SHP77 treated with DMSO at 0.1 percent for 48 hours (cell line): ENCODE measurements around the gene DCAF8.

Experiments
- DNase-seq: peaks from one replicate; lab custom pipeline; 2025; lab: John Stamatoyannopoulos, UW

The DCAF8 gene

DNA sequence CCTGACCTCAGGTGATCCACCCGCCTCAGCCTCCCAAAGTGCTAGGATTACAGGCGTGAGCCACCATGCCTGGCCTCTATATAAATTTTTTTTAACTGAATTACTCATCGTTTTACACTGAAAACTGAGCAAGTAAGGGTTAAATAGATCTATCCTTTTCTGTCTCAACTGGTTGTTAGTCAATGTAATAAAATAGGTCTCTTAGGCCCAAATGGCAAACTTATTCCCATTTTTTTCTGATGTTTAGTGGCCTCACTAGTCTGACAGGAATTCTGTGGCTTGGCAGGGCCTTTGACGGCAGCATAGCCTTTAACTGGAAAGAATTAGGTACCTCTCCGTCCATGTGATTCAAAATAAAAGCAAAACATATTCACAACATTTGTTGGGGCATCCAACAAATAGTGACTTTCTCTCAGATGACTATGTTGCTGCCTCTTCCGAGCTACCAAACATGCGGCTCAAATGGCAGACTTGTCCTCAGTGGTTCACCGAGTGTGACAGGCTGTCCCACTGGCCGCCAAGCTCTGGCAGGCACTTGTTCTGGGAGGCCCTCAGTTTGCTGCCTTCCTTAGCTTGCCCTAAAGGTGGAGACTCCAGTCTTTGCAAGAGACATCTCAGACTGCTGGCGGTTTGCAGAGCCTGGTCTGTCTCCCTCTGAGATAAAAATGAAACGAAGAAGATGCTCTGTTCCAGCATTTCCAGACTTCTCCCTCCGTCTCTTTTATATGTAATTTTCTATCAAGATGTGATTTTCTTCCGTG, 93.6 kb downstream of the DCAF8 start:
- DNase-seq: no peak

DNA sequence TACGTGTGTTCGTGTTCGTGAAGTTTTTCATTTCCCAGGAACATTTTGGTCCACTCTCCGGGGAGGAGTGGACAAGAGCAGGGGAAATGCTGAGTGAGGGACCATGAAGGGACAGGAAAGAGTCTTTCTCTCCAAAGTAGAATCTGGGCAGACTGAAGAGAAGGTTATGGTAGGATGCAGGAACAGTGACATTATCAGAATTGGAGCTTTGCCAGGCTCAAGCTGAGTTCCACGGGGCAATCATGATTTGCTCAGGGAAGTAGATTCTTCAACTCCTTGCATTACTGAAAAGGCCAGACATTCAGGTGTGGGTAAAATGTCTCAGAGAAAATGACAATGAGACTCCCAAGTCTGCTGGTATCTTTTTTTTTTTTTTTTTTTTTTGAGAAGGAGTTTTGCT, 94.3 kb downstream of the DCAF8 start:
- no peak for DNase-seq

DNA sequence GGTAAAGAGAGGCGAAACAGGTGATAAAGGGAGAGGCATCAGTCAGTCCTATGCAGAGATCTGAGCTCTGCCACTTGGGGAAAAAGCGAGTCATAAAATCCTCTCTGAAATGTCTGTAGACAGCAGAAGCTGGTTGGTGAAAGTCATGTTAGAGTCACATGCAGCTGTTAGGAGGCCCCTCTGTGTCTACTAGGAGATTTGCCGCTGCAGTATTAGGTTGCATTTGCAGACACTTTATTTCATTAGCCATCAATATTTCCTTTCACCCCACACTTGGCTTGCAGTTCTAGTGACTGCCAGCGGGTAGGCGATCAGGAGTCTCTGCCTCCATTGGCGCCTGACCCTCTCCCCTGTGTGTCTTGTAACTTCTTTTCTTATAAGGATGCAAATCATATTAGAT, 94.8 kb downstream of the DCAF8 start:
- no peak for DNase-seq

DNA sequence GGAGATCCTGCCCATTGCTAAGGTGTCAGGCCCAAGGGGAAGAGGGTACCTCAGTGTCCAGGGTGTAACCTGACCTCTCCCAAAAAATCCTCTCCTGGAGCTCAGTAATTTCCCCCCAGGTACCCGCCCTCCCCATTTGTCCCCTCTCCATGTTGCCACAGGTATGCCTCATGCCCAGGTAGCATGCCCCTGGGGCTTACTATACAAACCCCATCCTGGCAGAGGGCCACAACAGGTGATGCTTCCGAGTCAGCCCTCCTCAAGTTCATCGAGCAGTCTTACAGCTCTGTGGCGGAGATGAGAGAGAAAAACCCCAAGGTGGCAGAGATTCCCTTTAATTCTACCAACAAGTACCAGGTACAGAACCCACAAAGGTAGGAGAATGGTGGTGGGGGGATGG, 95.3 kb downstream of the DCAF8 start:
- no peak for DNase-seq

DNA sequence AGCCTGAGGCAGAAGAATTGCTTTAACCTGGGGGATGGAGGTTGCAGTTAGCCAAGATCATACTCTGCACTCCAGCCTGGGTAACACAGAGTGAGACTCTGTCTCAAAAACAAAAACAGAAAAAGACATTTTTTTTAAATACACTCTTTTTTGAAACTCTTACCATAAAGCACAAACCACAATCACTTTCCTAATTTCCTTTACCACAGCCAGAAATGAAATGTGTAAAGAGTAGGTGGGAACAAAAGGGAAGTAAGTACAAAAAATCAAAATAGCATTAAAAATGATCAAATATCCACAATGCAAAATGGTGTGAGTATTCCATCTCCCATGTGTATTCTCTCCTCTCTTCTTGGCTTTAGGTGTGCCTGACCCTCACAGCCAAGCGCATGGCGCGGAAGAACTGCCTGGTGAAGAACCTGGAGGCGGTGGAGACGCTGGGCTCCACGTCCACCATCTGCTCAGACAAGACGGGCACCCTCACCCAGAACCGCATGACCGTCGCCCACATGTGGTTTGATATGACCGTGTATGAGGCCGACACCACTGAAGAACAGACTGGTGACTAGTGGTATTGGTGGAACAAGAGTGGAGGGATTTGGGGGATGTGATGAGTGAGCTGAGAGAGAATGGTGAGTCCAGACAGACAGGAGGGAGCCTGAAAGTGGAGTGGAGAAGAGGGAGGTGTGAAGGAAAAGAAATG, 96.0 kb downstream of the DCAF8 start:
- DNase-seq: no peak
